ENCODE results near the gene CEACAM1.

GRCh38 chr19:42477117-42477516 lies 51.2 kb downstream of the CEACAM1 start:
- TF ChIP-seq CTCF (conservative IDR thresholded peaks at IDR 0.05 in 1 of 2, IDR thresholded peaks at IDR 0.05 in 1 of 2; ENCODE audit: low read depth in 1 of 2, low read length in 2 of 2) (no peak), EZH2 (IDR thresholded peaks at IDR 0.05; ENCODE audit: low read length, missing control alignments) (no peak)

Measured in fibroblast of lung (primary cell).